Hypothalamus (tissue), 51 donors: ENCODE measurements around the gene PLCB4.

Experiments used
- DNase-seq, 51 donors: peaks; one replicate each; lab custom pipeline; 2025; lab: John Stamatoyannopoulos, UW

PLCB4 gene

DNA sequence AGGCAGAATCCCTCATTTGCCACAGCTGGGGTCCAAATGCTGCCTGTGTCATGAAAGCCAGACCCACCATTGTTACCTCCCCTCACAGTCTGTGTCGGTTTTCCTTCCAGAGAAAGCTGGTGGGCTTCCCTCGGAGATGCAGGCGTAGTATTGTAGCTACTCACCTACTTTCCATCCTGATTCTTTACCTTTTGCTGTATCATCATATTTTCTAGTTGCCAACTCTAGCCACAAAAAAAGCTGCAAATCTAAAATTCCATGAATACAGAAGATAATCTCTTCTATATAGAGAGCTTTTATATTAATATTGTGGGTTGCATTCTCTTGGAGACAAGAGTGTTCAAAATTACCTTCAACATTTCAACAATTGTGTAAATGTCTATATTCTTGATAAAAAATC lies 347.5 kb downstream of the PLCB4 start:
- no peak for DNase-seq

GRCh38 chr20:9417665-9418064 lies 348.8 kb downstream of the PLCB4 start:
- no peak for DNase-seq

DNA sequence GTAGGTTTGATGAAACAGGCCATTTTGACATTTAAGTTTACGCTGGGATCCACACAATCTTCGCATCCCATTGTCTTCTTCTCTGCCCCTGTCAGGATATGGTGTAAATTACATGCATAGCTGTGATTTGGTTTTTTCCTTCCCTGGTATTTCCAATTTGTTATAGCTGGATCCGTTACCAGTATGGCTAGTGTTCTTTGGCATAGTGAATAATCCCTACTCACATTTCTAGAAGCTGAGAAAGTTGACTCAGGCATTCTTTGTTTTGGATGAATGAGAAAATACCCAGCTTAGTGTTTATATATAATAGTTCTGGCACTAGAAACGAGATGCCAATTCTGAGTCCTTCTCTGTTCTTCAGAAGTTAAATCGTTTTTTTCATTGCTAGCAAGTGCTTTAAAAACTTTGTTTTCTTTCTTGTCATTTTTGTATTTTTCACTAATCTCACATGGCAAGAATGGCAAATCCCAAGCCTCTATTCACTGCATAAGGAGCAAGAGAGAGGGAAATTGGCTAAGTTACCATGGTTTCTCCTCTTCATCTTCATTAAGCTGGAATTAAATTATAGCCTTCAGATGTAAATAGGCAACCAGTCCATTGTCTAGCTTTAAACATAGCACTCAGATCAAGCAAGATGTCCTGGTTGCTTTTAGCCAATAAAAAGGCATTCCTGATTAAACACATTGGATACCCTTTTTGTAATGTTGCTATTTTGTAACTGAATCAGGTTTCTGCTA lies 353.6 kb downstream of the PLCB4 start:
- no peak for DNase-seq

DNA sequence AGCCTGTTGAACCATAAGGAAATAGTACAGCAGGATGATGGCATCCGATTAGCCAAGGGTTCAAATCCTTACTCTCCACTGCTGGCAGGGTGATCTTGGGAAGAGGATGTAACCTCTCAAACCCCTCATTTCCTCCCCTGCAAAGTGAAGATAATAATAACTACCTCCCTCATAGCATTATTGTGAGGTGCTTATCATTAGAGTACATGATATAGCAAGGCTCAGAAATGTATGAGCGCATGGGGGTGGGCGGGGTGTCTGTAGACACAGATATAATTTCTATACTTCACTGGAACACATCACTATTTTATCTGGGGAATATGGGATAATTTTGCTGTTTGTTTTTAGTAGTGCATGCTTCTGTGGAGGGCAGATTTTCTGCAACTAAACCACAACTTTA lies 355.7 kb downstream of the PLCB4 start:
- DNase-seq: no peak

GRCh38 chr20:9427430-9428291 lies 358.8 kb downstream of the PLCB4 start:
- DNase-seq: no peak

GRCh38 chr20:9428292-9428607 lies 359.4 kb downstream of the PLCB4 start:
- DNase-seq: no peak

- DNase-seq: no peak
These were observed 370.9 kb downstream of the PLCB4 start for GRCh38 chr20:9439806-9440205.

DNA sequence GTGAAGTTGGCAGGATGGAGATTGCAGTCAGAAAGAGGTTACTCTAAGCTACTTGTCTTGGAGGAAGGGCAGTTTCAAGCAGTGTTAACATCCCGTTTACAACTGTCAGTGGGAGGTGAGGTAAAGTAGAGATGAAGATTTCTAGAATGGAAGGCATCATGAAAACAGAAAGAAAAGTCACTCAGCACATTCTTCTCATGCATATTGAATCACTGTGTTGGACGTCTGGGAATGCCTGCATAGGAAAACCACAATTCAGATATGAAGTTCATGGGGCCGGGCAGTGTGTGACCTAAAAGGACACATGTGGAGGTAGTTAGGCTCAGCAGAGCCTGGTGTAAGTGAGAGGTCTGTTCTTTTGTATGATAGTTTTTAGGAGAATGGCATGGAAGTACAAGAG lies 372.0 kb downstream of the PLCB4 start:
- DNase-seq: no peak

GRCh38 chr20:9441948-9442347 lies 373.1 kb downstream of the PLCB4 start:
- DNase-seq: no peak

- DNase-seq: peak in 6 of 51 donors; percentile 0 to 26 (median 7)
These were observed 374.0 kb downstream of the PLCB4 start for GRCh38 chr20:9442858-9443257.

DNA sequence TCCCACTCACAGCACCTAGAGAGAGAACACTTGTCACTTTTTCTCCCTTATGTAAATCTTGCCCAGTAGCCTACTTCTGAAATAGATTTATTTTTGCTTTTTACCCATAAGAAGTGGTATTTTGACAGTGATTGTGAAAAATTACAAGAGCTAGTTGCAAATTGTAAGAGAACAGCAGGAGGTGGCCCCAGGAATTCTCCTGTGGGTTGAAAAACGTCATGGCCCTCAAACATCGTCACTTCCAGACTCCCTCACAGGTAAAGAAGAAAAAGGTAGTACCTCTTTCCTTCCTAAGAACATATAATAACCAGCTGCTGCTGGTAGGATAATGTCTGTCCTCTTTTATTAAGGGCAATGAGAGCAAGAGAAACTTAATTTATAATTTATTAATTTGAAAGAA lies 376.0 kb downstream of the PLCB4 start:
- DNase-seq: no peak

DNA sequence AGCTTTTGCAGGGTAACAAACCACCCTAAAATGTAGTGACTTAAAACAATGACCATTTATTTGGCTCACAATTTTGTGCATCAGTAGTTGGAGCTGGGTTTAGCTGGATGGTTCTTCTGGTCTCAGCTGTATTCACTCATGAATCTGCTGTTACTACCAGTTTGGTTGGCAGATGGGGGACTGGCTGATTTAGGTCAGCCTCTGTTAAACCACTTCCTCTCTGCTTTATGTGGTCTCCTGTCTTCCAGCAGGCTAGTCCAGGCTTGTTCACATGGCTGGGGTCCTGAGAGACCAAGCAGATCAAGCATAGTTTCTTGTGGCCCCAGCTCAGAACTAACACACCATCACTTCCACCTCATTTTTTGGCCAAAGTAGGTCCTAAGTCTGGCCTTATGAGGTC lies 378.3 kb downstream of the PLCB4 start:
- no peak for DNase-seq

GRCh38 chr20:9453201-9453600 lies 384.3 kb downstream of the PLCB4 start:
- DNase-seq: no peak

- no peak for DNase-seq
These were observed 385.9 kb downstream of the PLCB4 start for GRCh38 chr20:9454791-9455190.

DNA sequence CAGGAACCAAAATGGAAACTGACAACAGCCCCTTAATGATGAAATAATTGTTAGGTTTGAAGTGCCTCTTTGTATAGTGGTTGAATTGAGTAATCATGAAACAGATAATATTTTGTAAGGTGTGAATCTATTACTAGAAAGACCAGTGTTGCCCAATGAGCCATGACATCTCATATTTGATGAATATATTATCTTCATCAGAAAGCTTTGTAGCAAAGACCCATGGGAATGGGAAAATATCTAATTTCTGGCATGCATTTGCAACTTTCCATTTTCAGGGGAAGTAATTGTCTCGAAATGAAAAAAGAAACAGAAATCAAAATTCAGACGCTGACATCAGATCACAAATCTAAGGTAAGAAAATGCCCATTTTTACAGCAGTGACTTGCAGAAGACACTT lies 388.2 kb downstream of the PLCB4 start:
- DNase-seq: no peak

DNA sequence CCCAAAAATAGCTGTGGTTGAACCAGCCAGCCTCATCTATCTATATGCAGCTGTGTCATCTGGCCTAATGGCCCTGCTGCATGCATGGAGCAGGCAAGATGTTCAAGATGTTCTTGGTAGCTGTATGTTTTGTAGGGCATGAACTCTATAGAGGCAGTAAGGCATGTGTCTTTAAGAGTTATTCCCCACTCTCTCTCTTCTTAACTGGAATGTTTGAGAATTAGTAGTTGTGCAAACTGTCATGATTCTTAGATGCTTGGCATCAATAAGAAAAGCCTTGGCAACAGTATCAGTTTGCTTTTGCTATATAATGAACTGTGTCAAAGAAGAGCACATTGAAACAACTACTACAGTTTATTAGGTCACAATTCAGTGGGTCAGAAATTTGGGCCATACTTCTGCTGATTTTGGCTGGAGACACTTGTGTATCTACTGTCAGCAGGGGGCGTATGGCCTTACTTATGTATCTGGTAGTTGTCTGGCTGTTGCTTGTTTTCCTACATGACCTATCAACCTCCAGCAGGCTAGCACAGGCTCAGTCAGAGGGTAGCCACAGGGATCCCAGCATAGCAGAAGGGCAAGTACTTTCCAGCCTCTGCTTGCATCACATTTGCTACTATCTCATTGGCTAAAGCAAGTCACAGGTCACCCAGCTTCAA lies 389.4 kb downstream of the PLCB4 start:
- DNase-seq: no peak

DNA sequence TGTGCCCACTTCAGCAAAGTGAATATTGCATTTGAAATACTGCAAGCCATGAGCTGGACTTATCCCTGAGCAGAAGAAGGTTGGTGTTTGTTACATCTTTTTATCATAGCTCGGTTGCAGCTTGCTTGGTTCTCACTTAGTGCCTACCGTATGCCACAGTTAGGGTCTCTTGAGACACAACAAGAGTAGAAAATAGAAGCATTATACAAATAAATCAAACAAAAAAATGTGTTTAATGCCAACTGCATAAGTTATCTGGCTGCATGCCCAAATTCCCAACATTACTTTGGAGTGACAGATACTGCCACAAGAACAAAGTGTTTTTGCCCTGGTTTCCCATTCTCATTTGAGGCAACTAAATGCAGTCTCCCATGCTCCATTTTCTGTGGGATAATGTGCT lies 391.6 kb downstream of the PLCB4 start:
- no peak for DNase-seq

- DNase-seq: peak in 9 of 51 donors; percentile 1 to 34 (median 10)
These were observed 399.1 kb downstream of the PLCB4 start for GRCh38 chr20:9467995-9468394.

DNA sequence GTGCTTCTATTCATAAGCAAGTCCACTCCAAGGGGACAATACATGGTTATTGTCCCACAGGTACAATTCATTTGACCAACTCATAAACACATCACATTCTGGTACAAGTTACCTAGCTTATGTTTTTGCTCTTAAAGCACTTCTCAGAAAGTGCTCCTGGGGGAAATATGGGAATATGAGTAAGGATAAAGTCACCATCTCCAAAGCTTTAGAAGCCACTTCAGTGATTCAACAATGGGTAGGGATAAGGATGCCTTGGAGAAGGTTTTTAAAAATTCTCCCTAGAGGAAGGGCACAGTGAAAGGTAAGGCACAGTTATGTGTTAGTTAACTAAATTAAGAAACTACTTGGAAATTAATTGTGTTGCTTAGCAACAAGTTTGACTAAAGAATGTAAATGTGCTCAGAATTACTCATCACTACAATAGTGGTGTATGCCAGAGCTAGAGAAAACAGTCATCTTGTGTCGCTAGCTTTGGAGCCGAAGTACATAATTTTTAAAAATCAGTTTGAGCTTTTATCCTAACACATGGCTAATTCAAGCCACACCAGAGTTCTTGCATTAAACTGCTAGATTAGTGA lies 406.0 kb downstream of the PLCB4 start:
- DNase-seq: peak in 1 of 51 donors; percentile 70

GRCh38 chr20:9475456-9475855 lies 406.6 kb downstream of the PLCB4 start:
- DNase-seq: no peak

- DNase-seq: no peak
These were observed 407.3 kb downstream of the PLCB4 start for GRCh38 chr20:9476174-9476573.
